ENCODE results near the gene NPAP1. TPM values are rescaled to one million over a fixed set of nuclear protein-coding genes. Genes with fewer than 3 reads are reported as not detected.
"Not testable (repeated sequence)": the region's sequence is repeated elsewhere in the genome, so short reads cannot be mapped to it uniquely, and the experiment has no call there.

The NPAP1 gene
- total RNA-seq, result under 1 TPM in 1 of 4 donors, not detected in 3; 0.15 TPM

GRCh38 chr15:24675332-24676144, at the start of gene NPAP1:
NPAP1 (plus strand) TSS chr15:24675775; CDS start chr15:24675868, 93 bp downstream.
- Histone ChIP-seq H3K36me3 (no peaks in the 10 kb centered on the region), H3K9me3 (peaks cover 0 to 18% (median 0%) of the 10 kb centered on the region in 3 donors), H3K4me1 (no peaks in the 10 kb centered on the region), H3K4me3 (no peak within 1 kb of the TSS), H3K27ac (no peak within 1 kb of the TSS), H3K27me3 (no peaks in the 10 kb centered on the region)
- TF ChIP-seq EP300 (IDR thresholded peaks at IDR 0.05), result no peak
- no peak for TF ChIP-seq POLR2AphosphoS5 (IDR thresholded peaks at IDR 0.05)
- no peak for ATAC-seq
- WGBS, 2 donors (ENCODE audit: low coverage in 1 of 2), result 80 to 93% methylated on average over 1 to 28 of the region's 62 CpGs

- Histone ChIP-seq H3K27ac (no peak overlapping the region), H3K27me3 (no peaks in the 10 kb centered on the region), H3K4me3 (no peak overlapping the region), H3K4me1 (no peaks in the 10 kb centered on the region), H3K36me3 (no peaks in the 10 kb centered on the region), H3K9me3 (peaks cover 0 to 16% (median 0%) of the 10 kb centered on the region in 3 donors)
- no peak for ATAC-seq
- no peak for TF ChIP-seq POLR2AphosphoS5 (IDR thresholded peaks at IDR 0.05)
- no peak for TF ChIP-seq CTCF (IDR thresholded peaks at IDR 0.05)
- no peak for TF ChIP-seq POLR2A (IDR thresholded peaks at IDR 0.05)
- TF ChIP-seq EP300 (IDR thresholded peaks at IDR 0.05), result no peak
- WGBS, 2 donors (ENCODE audit: low coverage in 1 of 2), result no CpG with 5 or more reads among the region's 3 CpGs
Measured at GRCh38 chr15:24627443-24627842, 48.1 kb upstream of the NPAP1 start.

- no peak for TF ChIP-seq CTCF (IDR thresholded peaks at IDR 0.05)
- no peak for TF ChIP-seq POLR2AphosphoS5 (IDR thresholded peaks at IDR 0.05)
- TF ChIP-seq POLR2A (IDR thresholded peaks at IDR 0.05), result no peak
- TF ChIP-seq EP300 (IDR thresholded peaks at IDR 0.05), result no peak
- Histone ChIP-seq H3K36me3 (no peaks in the 10 kb centered on the region), H3K27ac (no peak overlapping the region), H3K4me3 (no peak overlapping the region), H3K4me1 (no peaks in the 10 kb centered on the region), H3K27me3 (no peaks in the 10 kb centered on the region), H3K9me3 (peaks cover 0 to 30% (median 0%) of the 10 kb centered on the region in 3 donors)
- 78 to 92% methylated on average over 3 to 4 of the region's 4 CpGs for WGBS, 2 donors (ENCODE audit: low coverage in 1 of 2)
- no peak for ATAC-seq
Measured at GRCh38 chr15:24633082-24633481, 42.5 kb upstream of the NPAP1 start.

- ATAC-seq, H3K36me3 ChIP-seq, H3K27ac ChIP-seq, H3K4me1 ChIP-seq, H3K27me3 ChIP-seq, H3K4me3 ChIP-seq: not testable (repeated sequence)
- peaks cover 0 to 12% (median 0%) of the 10 kb centered on the region in 3 donors for H3K9me3 ChIP-seq
- 83 to 97% methylated on average over 1 to 5 of the region's 11 CpGs for WGBS, 2 donors (ENCODE audit: low coverage in 1 of 2)
Measured at GRCh38 chr15:24639412-24639811, 36.2 kb upstream of the NPAP1 start.

GRCh38 chr15:24645627-24646026, 29.9 kb upstream of the NPAP1 start:
- Histone ChIP-seq H3K4me3 (no peak overlapping the region), H3K27ac (no peak overlapping the region), H3K27me3 (no peaks in the 10 kb centered on the region), H3K36me3 (no peaks in the 10 kb centered on the region), H3K4me1 (no peaks in the 10 kb centered on the region), H3K9me3 (peaks cover 0 to 7% (median 0%) of the 10 kb centered on the region in 3 donors)
- WGBS, 2 donors (ENCODE audit: low coverage in 1 of 2), result 36 to 68% methylated on average over 1 to 3 of the region's 3 CpGs
- ATAC-seq, result no peak
- TF ChIP-seq POLR2A (IDR thresholded peaks at IDR 0.05) (no peak), EP300 (IDR thresholded peaks at IDR 0.05) (no peak), POLR2AphosphoS5 (IDR thresholded peaks at IDR 0.05) (no peak), CTCF (IDR thresholded peaks at IDR 0.05) (no peak)

GRCh38 chr15:24659622-24660021, 16.0 kb upstream of the NPAP1 start:
- TF ChIP-seq CTCF (IDR thresholded peaks at IDR 0.05) (no peak), EP300 (IDR thresholded peaks at IDR 0.05) (no peak), POLR2AphosphoS5 (IDR thresholded peaks at IDR 0.05) (no peak), POLR2A (IDR thresholded peaks at IDR 0.05) (no peak)
- WGBS, 2 donors (ENCODE audit: low coverage in 1 of 2), result 48 to 69% methylated on average over 3 to 7 of the region's 7 CpGs
- no peak for ATAC-seq
- H3K36me3 ChIP-seq, result no peaks in the 10 kb centered on the region
- no peaks in the 10 kb centered on the region for H3K9me3 ChIP-seq
- H3K4me3 ChIP-seq, result no peak overlapping the region
- no peaks in the 10 kb centered on the region for H3K27me3 ChIP-seq
- H3K27ac ChIP-seq, result no peak overlapping the region
- H3K4me1 ChIP-seq, result no peaks in the 10 kb centered on the region

Measured in gastroesophageal sphincter (tissue), 4 donors.